ENCODE results near the gene GTF2I. TPM values are rescaled to one million over a fixed set of nuclear protein-coding genes. Genes with fewer than 3 reads are reported as not detected.
"Not testable (repeated sequence)": the region's sequence is repeated elsewhere in the genome, so short reads cannot be mapped to it uniquely, and the experiment has no call there.

Gene GTF2I
- 71.0 and 107 TPM in 2 replicates for total RNA-seq

GRCh38 chr7:74657692-74658177 is at the start of gene GTF2I:
Gene GTF2I (plus strand): TSS chr7:74657718. CDS start chr7:74689129, 31,411 bp downstream.
- DNase-seq (ENCODE audit: low read depth in 2 of 2), result no peak

GRCh38 chr7:74612015-74612829 is 45.3 kb upstream of the GTF2I start:
- no peak for DNase-seq (ENCODE audit: low read depth in 2 of 2)

- no peak for DNase-seq (ENCODE audit: low read depth in 2 of 2)
Observed at GRCh38 chr7:74615933-74616780, 41.4 kb upstream of the GTF2I start.

DNA sequence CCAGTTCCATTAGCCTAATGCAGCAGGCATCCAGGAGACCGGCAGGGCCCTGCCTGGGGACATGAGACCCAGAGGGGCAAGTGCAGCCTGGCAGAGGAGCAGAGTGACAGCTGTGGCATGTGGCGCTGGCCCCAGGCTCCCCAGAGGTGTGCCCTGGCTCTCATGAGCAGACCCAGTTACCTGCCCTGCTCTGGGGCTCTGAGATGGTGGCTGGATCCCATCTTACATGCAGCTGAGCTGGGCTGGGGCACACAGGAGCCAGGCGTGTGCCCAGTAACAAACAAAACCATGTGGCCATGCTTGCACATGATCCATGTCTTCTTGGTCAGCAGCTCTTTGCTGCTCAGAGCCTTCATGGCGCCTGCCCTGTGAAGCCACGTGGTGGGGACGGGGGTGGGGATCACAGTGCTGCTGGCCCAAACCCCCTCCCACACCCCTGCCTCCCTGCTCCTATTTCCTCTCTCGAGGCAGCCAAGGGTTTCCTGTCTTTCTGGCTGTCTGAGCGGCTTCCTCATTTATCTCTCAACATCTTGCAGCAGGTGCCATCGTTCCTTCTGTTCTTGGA is 40.3 kb upstream of the GTF2I start:
- peak; percentile 13 to 16 for DNase-seq (ENCODE audit: low read depth in 2 of 2)

- DNase-seq (ENCODE audit: low read depth in 2 of 2), result no peak
Observed at GRCh38 chr7:74619235-74619860, 38.2 kb upstream of the GTF2I start.

- no peak for DNase-seq (ENCODE audit: low read depth in 2 of 2)
Observed at GRCh38 chr7:74622228-74622749, 35.2 kb upstream of the GTF2I start.

- no peak for DNase-seq (ENCODE audit: low read depth in 2 of 2)
Observed at GRCh38 chr7:74623135-74623534, 34.4 kb upstream of the GTF2I start.

DNA sequence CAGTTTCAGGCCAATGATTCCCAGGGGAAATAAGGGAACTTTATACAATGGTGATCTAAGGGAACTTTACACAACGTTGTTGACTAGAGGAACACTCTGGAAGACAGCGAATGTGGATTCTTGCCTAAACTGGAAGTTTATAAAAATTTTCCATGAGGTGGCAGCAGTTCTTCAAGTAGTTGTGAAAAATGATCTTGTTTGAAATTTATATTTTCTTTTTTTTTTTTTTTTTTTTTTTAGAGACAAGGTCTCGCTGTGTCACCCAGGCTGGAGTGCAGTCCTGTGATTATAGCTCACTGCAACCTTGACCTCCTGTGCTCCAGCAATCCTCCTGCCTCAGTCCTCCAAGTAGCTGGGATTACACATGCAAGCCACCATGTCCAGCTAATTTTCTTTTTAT is 32.1 kb upstream of the GTF2I start:
- DNase-seq (ENCODE audit: low read depth in 2 of 2), result peak; percentile 19 to 52

DNA sequence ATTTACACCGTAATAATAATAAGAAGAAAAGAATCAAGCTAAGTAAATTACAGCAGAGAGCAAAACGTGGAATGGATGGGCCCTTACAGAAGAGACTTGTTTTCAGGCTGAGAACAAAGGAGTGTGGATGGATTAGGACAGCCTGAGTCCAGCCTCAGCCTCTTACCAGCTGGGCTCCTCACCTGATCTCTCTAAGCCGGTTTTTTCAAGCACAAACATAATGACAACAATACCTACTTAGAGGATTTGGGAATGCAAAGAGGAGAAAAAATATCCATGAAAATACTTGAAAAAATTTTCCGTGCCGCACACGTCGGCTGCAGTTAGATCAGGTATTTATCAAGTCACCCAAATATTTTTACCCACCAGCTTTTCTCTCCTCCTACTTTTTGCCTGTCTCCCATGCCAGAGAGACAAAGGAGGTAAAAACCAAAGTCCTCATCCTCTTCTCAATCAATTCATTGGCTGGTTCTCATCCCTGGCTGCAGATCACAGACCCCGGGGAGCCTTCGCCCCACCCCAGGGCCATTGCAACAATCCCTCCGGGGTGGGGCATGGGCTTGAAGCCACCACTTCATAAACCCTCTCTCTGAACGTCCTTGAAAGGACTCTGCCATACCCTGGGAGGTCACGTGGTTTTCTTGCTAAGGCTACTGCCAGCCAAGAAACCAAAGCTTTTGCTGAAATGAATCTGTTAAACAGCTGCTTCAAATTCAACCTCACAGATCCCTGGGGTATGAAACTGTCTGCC is 29.7 kb upstream of the GTF2I start:
- no peak for DNase-seq (ENCODE audit: low read depth in 2 of 2)

- DNase-seq (ENCODE audit: low read depth in 2 of 2), result no peak
Observed at GRCh38 chr7:74632505-74632904, 25.0 kb upstream of the GTF2I start.

DNA sequence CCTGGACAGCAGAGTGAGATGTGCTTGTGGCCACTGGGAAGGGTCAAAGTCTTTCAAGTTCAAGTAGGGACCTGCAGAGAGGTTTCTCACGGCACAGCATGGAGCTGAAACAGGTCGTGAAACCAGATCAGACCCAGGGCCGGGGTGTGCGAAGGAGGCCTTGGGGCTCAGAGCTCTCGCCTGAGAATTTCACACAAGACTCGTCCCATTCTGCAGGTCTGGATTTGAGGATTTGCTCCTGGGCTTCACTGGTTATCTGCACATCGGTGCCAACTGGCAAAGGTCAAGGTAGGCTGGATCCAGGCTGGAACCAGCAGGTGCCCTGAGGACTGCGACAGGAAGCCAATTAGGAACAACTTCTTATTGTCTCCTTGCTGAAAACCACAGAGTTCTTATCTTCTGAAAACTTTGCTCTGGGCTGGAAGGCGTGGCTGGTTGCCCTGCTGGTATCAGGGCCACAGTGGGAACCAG is 24.0 kb upstream of the GTF2I start:
- DNase-seq (ENCODE audit: low read depth in 2 of 2), result no peak

- no peak for DNase-seq (ENCODE audit: low read depth in 2 of 2)
Observed at GRCh38 chr7:74637745-74638144, 19.8 kb upstream of the GTF2I start.

DNA sequence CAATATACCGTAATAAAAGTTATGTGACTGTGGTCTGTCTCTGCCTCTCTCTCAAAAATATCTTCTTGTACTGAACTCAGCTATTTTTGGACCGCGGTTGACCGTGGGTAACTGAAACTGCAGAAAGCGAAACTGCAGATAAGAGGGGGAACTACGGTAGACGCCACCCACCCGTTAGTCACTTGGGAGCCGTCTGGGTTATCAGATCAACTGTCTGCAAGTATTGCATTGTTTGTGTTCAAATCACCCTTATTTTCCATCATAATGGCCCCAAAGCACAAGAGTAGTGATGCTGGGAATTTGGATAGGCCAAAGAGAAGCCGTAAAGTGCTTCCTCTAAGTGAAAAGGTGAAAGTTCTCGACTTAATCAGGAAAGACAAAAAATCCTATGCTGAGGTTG is 7.5 kb upstream of the GTF2I start:
- peak; percentile 47 to 78 for DNase-seq (ENCODE audit: low read depth in 2 of 2)

GRCh38 chr7:74650493-74651132 is 6.9 kb upstream of the GTF2I start:
- DNase-seq (ENCODE audit: low read depth in 2 of 2), result not testable (repeated sequence)

GRCh38 chr7:74651133-74651504 is 6.4 kb upstream of the GTF2I start:
- not testable (repeated sequence) for DNase-seq (ENCODE audit: low read depth in 2 of 2)

DNA sequence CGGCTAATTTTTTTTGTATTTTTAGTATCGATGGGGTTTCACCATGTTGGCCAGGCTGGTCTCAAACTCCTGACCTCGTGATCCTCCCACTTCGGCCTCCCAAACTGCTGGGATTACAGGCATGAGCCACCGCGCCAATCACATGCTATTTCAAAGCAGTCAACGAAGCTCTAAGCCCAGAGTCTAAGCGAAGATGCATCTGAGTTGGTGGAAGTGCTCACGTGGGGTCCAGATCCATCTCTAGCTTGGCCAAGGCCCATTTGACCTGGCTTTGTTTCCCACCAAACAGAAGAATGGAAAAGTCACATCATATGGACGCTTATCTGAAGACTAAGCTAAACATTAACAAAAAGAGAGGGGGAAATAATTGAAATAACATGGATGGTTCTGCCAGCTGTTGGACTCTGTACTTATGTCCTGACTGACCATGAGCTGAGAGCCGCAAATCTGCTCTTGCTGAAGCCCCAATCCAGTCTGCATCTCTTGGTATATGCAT is 3.8 kb upstream of the GTF2I start:
- DNase-seq (ENCODE audit: low read depth in 2 of 2), result no peak

DNA sequence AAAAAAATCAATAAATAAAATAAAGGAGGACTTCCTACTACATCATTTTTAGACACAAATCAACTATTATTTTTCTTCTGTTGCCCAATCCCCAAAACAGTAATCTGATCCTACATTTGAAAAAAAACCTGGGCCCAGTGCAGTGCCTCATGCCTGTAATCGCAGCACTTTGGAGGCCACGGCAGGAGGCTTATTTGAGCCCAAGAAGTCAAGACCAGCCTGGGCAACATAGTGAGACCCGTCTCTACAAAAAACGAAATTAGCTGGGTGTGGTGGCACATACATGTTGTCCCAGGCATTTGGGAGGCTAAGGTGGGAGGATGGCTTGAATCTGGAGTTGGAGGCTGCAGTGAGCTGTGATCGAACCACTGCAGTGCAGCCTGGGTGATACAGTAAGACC is 2.7 kb upstream of the GTF2I start:
- no peak for DNase-seq (ENCODE audit: low read depth in 2 of 2)

DNA sequence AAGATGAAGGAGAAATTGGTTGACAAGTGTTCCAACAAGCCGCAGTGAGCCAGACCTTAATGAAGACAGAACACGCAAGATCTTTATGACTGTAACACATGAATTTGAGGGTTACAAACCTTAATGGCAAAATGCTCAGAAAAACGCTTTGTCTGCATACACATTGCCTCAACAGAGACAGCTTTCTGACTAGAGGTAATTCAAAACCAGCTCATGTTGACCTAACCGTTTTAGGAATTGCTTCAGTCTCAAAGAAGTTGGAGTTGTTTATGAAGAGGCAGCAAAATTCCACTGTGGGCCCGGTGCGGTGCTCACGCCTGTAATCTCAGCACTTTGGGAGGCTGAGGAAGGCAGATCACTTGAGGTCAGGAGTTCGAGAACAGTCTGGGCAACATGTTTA is 2.2 kb upstream of the GTF2I start:
- no peak for DNase-seq (ENCODE audit: low read depth in 2 of 2)

DNA sequence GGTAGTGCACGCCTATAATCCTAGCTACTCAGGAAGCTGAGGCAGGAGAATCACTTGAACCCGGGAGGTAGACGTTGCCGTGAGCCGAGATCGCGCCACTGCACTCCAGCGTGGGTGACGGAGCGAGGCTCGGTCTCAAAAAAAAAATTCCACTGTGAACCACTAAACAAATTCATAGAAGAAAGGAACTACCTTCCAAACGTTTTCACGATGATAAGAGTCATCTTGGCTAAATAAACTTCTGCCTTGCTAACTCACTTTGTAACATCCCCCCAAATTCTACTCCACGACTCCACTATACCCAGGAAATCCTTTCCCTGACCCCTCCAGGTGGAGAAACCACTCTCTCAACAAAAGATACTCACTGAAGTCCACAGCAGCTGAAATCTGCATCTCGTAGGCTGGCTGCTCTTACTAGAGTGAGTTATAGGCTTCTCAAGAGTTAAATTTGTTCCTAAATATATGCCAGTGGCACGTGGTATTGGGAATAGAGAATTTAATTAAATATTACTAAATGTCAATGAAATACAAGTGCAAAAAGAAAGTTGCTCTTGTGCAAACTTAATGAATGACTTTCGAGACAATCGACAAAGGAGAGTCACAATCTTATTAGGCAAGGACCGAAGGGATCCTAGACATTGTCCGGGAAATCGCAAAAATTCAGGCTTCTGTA is 1.6 kb upstream of the GTF2I start:
- DNase-seq (ENCODE audit: low read depth in 2 of 2), result peak in 1 of 2 donors; percentile 5

Data from lung microvascular endothelial cell (primary cell).